ENCODE measurements around the gene POLR3H.
A peak's percentile ranks its signal among the peaks of the same experiment; 100 is the strongest.

POLR3H gene

DNA sequence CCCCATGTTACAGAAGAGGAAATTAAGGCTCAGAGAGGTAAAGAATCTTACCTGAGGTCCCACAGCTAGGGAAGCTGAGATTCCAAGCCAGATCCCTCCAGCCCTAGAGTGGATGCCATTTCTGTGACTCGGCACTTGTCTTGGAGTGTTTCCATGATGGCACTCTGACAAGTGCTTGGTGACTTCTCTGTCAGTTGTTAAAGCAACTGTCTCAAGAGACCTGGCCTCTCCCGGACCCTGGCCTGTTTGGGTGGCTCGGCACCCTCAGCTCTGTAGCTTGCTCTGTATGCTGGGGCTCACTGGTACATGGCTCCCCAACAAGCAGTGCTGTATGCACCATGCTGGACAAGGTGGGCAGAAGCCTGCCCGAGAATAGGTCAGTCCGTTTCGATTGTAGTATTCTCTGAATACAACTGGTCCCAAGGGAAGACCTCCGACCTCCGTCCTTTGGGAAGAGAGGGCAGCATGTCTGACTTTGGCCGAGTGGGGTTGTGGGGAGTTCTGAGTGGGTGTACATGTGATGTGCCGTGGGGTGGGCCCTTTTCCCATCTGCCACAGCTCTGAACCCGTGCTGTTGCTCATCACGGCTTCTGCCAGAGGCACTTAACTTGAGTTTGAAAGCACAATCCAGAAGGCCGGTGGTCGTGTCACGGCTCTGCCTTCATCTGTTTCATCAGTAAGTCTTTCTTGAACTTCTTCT is 63.0 kb downstream of the POLR3H start:
- H3K4me1 ChIP-seq (ENCODE audit: control insufficient read depth, low read length) = peaks cover 57% of the 10 kb centered on the region

DNA sequence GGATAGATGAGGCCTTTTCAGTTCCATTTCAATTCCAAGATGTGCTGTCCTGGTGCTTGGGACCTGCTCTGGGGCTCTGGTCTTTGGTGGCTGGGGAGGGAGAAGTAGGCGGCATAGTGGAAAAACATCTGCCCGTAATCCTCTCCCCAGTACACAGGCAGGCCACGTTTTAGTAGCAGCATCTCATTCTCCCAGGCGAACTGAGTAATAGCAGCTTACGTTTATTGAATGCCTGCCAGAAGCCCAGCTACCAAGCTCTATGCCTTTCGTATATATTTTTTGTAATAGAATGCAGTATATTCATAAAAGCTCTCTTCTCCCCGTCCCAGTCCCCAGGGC is 63.9 kb downstream of the POLR3H start:
- Histone ChIP-seq H3K4me1 (ENCODE audit: control insufficient read depth, low read length) (peaks cover 66% of the 10 kb centered on the region), H3K4me3 (ENCODE audit: low read length) (no peak overlapping the region), H3K9me2 (replicated peaks; ENCODE audit: control insufficient read depth, low read length) (no peaks in the 10 kb centered on the region), H3K36me3 (ENCODE audit: control insufficient read depth, low read length) (peaks cover 42% of the 10 kb centered on the region), H3K79me2 (ENCODE audit: control insufficient read depth, low read length) (peaks cover 97% of the 10 kb centered on the region), H3K4me2 (ENCODE audit: low read length) (no peak overlapping the region), H3K9me3 (ENCODE audit: control insufficient read depth, insufficient read depth, low read length) (no peaks in the 10 kb centered on the region), H3K27me3 (ENCODE audit: control insufficient read depth, low read length) (no peaks in the 10 kb centered on the region), H4K20me1 (ENCODE audit: control insufficient read depth, insufficient read depth, low read depth, low read length) (peaks cover 18% of the 10 kb centered on the region; the same call in 1 of the 2 replicates), H3F3A (ENCODE audit: control insufficient read depth, insufficient read depth) (peaks cover 3% of the 10 kb centered on the region), H3K27ac (ENCODE audit: low read depth, low read length) (no peak overlapping the region)
- no peak for TF ChIP-seq EZH2phosphoT487 (IDR thresholded peaks at IDR 0.05; ENCODE audit: borderline replicate concordance, low read length)
- TF ChIP-seq, protein P1, sequence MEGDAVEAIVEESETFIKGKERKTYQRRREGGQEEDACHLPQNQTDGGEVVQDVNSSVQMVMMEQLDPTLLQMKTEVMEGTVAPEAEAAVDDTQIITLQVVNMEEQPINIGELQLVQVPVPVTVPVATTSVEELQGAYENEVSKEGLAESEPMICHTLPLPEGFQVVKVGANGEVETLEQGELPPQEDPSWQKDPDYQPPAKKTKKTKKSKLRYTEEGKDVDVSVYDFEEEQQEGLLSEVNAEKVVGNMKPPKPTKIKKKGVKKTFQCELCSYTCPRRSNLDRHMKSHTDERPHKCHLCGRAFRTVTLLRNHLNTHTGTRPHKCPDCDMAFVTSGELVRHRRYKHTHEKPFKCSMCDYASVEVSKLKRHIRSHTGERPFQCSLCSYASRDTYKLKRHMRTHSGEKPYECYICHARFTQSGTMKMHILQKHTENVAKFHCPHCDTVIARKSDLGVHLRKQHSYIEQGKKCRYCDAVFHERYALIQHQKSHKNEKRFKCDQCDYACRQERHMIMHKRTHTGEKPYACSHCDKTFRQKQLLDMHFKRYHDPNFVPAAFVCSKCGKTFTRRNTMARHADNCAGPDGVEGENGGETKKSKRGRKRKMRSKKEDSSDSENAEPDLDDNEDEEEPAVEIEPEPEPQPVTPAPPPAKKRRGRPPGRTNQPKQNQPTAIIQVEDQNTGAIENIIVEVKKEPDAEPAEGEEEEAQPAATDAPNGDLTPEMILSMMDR (IDR thresholded peaks at IDR 0.05; ENCODE audit: low read depth, low read length, poor library complexity, severe bottlenecking) = no peak

More for the DNA sequence above, 63.0 kb downstream of the POLR3H start:
- no peak for TF ChIP-seq EZH2phosphoT487 (IDR thresholded peaks at IDR 0.05; ENCODE audit: borderline replicate concordance, low read length)
- TF ChIP-seq, protein P1 (IDR thresholded peaks at IDR 0.05; ENCODE audit: low read depth, low read length, poor library complexity, severe bottlenecking) = no peak
- no peaks in the 10 kb centered on the region for H3K9me3 ChIP-seq (ENCODE audit: control insufficient read depth, insufficient read depth, low read length)
- no peak overlapping the region for H3K4me3 ChIP-seq (ENCODE audit: low read length)
- peaks cover 95% of the 10 kb centered on the region for H3K79me2 ChIP-seq (ENCODE audit: control insufficient read depth, low read length)
- H3K36me3 ChIP-seq (ENCODE audit: control insufficient read depth, low read length) = peaks cover 44% of the 10 kb centered on the region
- H3K27ac ChIP-seq (ENCODE audit: low read depth, low read length) = no peak overlapping the region
- H3K9me2 ChIP-seq (replicated peaks; ENCODE audit: control insufficient read depth, low read length) = no peaks in the 10 kb centered on the region
- H3F3A ChIP-seq (ENCODE audit: control insufficient read depth, insufficient read depth) = peaks cover 3% of the 10 kb centered on the region
- peak overlapping the region; percentile 39; the same call in 1 of the 2 replicates for H3K4me2 ChIP-seq (ENCODE audit: low read length)
- no peaks in the 10 kb centered on the region for H3K27me3 ChIP-seq (ENCODE audit: control insufficient read depth, low read length)
- peaks cover 18% of the 10 kb centered on the region; the same call in 1 of the 2 replicates for H4K20me1 ChIP-seq (ENCODE audit: control insufficient read depth, insufficient read depth, low read depth, low read length)

DNA sequence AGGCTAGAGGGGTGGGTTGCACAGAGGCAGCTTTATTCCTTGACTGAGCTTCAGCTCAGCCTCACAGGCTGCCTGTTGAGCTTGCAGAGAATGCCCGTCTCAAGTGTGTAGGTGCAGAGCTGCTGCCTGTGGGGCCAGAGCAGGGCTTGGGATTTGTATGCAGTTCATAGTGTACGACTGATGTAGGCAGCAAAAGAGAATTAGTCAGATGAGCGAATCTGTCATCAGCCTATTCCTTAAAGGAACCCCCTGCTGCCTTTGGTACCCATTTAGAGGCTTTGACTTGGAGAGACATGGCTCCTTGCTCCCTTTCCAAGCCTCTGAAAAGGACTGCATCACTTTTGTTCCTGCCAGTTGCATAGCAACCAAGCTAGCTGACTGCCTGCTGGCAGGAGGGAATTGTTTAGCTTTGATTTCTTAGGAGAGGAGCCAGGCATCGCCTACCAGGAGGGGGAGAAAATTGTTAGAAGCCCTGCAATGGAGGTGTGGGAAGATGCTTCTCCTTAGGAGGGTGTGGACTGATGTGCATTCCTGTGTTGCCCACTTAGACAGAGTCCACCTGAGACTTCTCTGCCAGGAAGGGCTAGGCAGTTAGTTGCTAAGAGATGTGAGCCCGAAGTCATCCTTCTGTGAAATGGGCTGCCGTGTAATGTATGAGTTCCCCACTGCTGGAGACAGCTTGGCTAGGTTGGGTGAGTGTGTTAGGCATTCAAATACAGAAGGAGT is 64.4 kb downstream of the POLR3H start:
- Histone ChIP-seq H3K36me3 (ENCODE audit: control insufficient read depth, low read length) (peaks cover 44% of the 10 kb centered on the region), H3K4me2 (ENCODE audit: low read length) (no peak overlapping the region; the same call in 1 of the 2 replicates), H4K20me1 (ENCODE audit: control insufficient read depth, insufficient read depth, low read depth, low read length) (peaks cover 18% of the 10 kb centered on the region; the same call in 1 of the 2 replicates)

More for the DNA sequence above, 64.4 kb downstream of the POLR3H start:
- Histone ChIP-seq H3K9me2 (replicated peaks; ENCODE audit: control insufficient read depth, low read length) (no peaks in the 10 kb centered on the region), H3K27me3 (ENCODE audit: control insufficient read depth, low read length) (no peaks in the 10 kb centered on the region), H3K79me2 (ENCODE audit: control insufficient read depth, low read length) (peaks cover 98% of the 10 kb centered on the region), H3K4me3 (ENCODE audit: low read length) (no peak overlapping the region), H3K9me3 (ENCODE audit: control insufficient read depth, insufficient read depth, low read length) (no peaks in the 10 kb centered on the region), H3K4me1 (ENCODE audit: control insufficient read depth, low read length) (peaks cover 69% of the 10 kb centered on the region), H3K27ac (ENCODE audit: low read depth, low read length) (no peak overlapping the region), H3F3A (ENCODE audit: control insufficient read depth, insufficient read depth) (peaks cover 3% of the 10 kb centered on the region)
- TF ChIP-seq, protein P1 (IDR thresholded peaks at IDR 0.05; ENCODE audit: low read depth, low read length, poor library complexity, severe bottlenecking) = no peak
- TF ChIP-seq EZH2phosphoT487 (IDR thresholded peaks at IDR 0.05; ENCODE audit: borderline replicate concordance, low read length) = no peak
